Esophagus squamous epithelium (tissue), 5 donors: ENCODE data around the gene MLPH. TPM values are rescaled to one million over a fixed set of nuclear protein-coding genes. Genes with fewer than 3 reads are reported as not detected.

Source experiments
- DNase-seq: peaks from one replicate; lab custom pipeline; 2025; lab: John Stamatoyannopoulos, UW
- H3K27ac ChIP-seq, 4 donors: fragments of 200-600 bp; sonication (generic); one replicate each; pipeline ENCODE4 v1.5.1; 2016 to 2019; ENCODE audit warnings: mild to moderate bottlenecking in 1 of 4
- H3K27me3 ChIP-seq, 4 donors: fragments of 200-600 bp; sonication (generic); 1 replicate in 3 of 4; 2 replicates in 1 of 4; pipeline versions ENCODE4 v1.5.1 to v1.6.0; 2017 to 2021; ENCODE audit warnings: antibody characterized with exemption in 1 of 4
- H3K36me3 ChIP-seq, 3 donors: fragments of 200-600 bp; sonication (generic); one replicate each; pipeline ENCODE4 v1.5.1; 2016 to 2019
- H3K4me1 ChIP-seq, 3 donors: fragments of 200-600 bp; sonication (generic); one replicate each; pipeline ENCODE4 v1.5.1; 2017 to 2019
- H3K4me3 ChIP-seq, 4 donors: fragments of 200-600 bp; sonication (generic); 1 replicate in 3 of 4; 2 replicates in 1 of 4; pipeline ENCODE4 v1.5.1; 2016 to 2019; ENCODE audit warnings: mild to moderate bottlenecking in 2 of 4, moderate library complexity in 1 of 4
- H3K9me3 ChIP-seq, 3 donors: fragments of 200-600 bp; sonication (generic); one replicate each; pipeline ENCODE4 v1.5.1; 2016 to 2019
- POLR2A ChIP-seq, 4 donors: fragments of 450-650 bp; IDR thresholded peaks; one replicate each; pipeline ENCODE4 v1.6.1; 2017; ENCODE audit warnings: antibody characterized with exemption in 4 of 4, mild to moderate bottlenecking in 4 of 4, moderate library complexity in 3 of 4
- WGBS, 2 donors: methylation state at CpG; one replicate each; pipeline ENCODE4 v1.1.5; 2018; 5-methylcytosine and 5-hydroxymethylcytosine counted together
- intact Hi-C: fragments of 100-400 bp; cut with DNase I; formaldehyde crosslinking; loops from one replicate; pipeline ENCODE4 v1.15.0; 2022
- total RNA-seq, 4 donors: library from RNA; depleted of rRNA; stranded (reverse); fragments of >200 nt; gene quantifications; one replicate each; pipeline ENCODE4 v1.1.0, GENCODE V29; 2016
- TF ChIP-seq, protein P1 (sequence below), 6 experiments: fragments of 450-650 bp in 4 of 6; fragments of 200-600 bp in 2 of 6; sonication (generic) in 2 of 6; IDR thresholded peaks; one replicate each; pipeline ENCODE4 v1.5.1; 2016 to 2019; ENCODE audit warnings: antibody characterized with exemption in 6 of 6, mild to moderate bottlenecking in 4 of 6, moderate library complexity in 4 of 6
- donor health status: DM: yes; HTN: yes; CAD: no.

The MLPH gene
- total RNA-seq, 4 donors from 2014 or later: 1.8 to 10.5 (median 7.6) TPM

DNA sequence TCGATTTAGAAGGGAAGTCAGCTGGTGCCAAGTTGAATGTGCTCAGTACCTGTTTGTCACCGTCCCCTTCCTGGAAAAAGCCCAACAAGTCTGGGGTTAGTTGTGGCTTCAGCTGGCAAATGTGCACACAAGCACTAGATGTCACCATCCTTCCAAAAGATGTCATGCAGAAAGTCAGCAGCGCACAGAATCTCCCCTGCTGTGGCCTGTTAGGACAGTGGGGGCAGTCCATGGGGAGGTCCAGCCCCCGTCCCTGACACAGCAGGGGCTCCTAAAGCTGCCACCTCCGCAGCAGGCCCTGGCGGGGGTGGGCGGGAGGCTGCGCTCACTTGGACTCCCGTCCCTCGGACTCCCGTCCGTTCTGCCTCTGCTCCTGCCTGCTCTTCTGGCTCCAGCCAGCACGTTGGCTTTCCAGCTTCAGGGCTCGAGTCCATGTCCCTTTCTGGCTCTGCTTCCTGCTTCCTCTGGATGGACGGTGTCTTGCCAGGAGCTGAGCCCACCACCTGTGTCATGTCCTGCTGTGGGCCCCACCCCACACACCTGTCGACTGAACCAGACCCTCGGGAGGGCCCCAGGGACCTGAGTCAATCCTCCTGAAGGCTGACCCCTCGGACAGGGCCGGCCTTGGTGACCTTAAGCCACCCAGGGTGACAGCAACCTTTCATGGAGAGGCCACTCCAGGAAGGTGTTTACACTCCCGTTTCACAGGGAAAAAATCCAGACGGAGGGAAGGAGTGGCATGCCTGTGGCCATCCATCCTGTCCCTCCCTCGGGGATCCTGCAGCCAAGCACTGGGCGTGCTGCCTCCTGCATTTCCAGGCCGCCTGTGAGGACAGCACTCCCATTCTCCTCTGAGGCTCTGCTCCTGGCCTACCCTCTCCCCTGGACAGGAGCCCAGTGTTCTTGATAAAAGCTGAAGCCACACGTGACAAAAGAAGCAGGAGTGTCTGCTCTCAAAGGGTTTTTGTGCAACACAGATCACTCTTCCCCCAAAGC is 95.0 kb downstream of the MLPH start:
- intact Hi-C loops: loop anchor here (10.0 kb wide), 1 partner anchor 163 kb away; no protein-coding TSS in a partner anchor

DNA sequence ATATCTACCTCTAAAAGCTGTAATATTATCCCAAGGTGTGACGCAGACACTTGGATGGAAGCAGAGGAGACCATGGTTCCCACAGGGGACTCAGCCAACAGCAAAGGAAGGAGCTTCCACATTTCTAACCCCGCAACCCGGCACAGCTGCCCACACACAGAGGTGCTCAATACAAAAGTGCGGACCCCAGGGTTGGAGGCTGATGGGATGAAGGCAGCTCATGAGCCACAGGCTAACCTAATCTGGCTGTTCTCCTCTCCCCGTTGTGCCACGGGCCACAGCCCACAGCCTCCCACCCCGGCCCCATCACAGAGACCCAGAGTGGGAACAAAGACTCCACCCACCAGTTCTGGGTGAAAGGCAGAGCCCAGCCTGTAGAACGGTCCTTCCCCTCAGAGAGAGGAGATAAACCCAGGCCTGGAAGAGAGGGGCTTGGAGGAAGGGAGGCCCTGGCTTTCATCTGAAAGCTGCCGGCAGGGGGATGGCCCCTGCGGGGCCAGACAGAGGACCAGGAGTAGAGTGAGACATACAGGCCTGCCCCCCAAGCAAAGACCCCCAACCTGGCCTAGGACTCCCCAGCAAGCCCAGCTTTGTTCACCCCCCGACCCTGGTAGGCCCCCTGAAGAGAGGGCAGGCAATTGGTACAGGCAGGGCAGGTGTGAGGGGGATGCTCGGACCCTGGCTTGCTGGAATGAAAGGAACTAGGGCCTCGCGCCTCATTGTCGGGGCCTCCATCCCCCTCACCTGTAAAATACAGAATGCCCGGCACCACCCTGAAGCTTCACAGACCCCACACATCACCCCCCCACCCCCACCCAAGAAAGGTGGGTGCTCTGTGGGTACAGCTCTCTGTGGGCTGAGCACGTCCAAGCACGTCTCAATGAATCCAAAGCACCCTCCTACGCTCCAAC is 96.6 kb downstream of the MLPH start:
- H3K4me3 ChIP-seq: no peak overlapping the region
- TF ChIP-seq POLR2A (IDR thresholded peaks at IDR 0.05): no peak
- TF ChIP-seq, protein P1, sequence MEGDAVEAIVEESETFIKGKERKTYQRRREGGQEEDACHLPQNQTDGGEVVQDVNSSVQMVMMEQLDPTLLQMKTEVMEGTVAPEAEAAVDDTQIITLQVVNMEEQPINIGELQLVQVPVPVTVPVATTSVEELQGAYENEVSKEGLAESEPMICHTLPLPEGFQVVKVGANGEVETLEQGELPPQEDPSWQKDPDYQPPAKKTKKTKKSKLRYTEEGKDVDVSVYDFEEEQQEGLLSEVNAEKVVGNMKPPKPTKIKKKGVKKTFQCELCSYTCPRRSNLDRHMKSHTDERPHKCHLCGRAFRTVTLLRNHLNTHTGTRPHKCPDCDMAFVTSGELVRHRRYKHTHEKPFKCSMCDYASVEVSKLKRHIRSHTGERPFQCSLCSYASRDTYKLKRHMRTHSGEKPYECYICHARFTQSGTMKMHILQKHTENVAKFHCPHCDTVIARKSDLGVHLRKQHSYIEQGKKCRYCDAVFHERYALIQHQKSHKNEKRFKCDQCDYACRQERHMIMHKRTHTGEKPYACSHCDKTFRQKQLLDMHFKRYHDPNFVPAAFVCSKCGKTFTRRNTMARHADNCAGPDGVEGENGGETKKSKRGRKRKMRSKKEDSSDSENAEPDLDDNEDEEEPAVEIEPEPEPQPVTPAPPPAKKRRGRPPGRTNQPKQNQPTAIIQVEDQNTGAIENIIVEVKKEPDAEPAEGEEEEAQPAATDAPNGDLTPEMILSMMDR (IDR thresholded peaks at IDR 0.05): no peak
- DNase-seq: no peak
- no peaks in the 10 kb centered on the region for H3K9me3 ChIP-seq
- intact Hi-C loops: loop anchor here (10.0 kb wide), 1 partner anchor 161 kb away; no protein-coding TSS in a partner anchor
- H3K27ac ChIP-seq: no peak overlapping the region
- WGBS, 2 donors: 85 to 94% methylated on average over 8 to 10 of the region's 19 CpGs
- H3K36me3 ChIP-seq: no peaks in the 10 kb centered on the region
- peaks cover 4 to 18% (median 10%) of the 10 kb centered on the region in 3 donors for H3K4me1 ChIP-seq
- no peaks in the 10 kb centered on the region for H3K27me3 ChIP-seq

More for the DNA sequence above, 95.0 kb downstream of the MLPH start:
- no peaks in the 10 kb centered on the region for H3K36me3 ChIP-seq
- H3K9me3 ChIP-seq: no peaks in the 10 kb centered on the region
- DNase-seq: no peak
- H3K27ac ChIP-seq: peak overlapping the region; percentile 50 to 79 (median 55)
- peaks cover 4 to 18% (median 10%) of the 10 kb centered on the region in 3 donors for H3K4me1 ChIP-seq
- H3K4me3 ChIP-seq: peak overlapping the region in 1 of 4 donors; percentile 55
- no peaks in the 10 kb centered on the region for H3K27me3 ChIP-seq
- WGBS, 2 donors: 28 to 31% methylated on average over 14 to 20 of the region's 25 CpGs
- no peak for TF ChIP-seq POLR2A (IDR thresholded peaks at IDR 0.05)
- TF ChIP-seq, protein P1 (IDR thresholded peaks at IDR 0.05): peak in 4 of 6 experiments; percentile 17 to 37 (median 24)

DNA sequence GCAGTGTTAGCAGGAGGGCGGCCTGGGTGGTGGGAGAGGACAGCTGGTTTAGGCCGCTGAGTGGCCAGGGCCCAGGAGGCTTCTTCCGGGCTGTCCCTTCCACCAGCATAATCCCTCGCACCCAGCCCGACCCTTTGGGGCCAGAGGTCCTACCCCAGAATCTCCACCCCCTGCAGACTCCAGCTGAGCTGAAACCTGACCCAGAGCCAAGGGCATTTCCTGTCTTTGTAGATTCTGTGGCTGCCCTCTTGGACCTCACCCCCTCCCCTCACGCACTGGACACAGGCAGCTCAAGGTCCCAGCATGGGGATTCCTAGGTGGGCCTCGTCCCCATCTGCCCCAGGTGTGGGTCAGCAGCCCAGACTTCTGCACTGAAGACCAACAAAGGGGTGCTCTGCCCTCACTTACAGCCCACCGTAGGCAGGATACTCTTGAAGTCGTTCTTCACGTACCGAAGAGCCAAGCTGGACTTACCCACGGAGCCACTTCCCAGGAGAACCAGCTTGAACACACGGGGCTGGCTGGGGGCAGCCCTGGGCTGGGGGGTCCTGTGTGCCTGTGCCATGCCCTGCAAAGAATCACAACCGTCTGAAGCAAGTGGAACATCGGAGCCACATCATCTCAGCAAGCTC is 98.7 kb downstream of the MLPH start:
- no peak for DNase-seq
- H3K36me3 ChIP-seq: no peaks in the 10 kb centered on the region
- TF ChIP-seq POLR2A (IDR thresholded peaks at IDR 0.05): no peak
- TF ChIP-seq, protein P1 (IDR thresholded peaks at IDR 0.05): no peak
- no peak overlapping the region for H3K4me3 ChIP-seq
- peaks cover 10 to 30% (median 15%) of the 10 kb centered on the region in 3 donors for H3K4me1 ChIP-seq
- H3K27ac ChIP-seq: no peak overlapping the region
- H3K27me3 ChIP-seq: no peaks in the 10 kb centered on the region
- intact Hi-C loops: loop anchor here (10.0 kb wide), 1 partner anchor 159 kb away; no protein-coding TSS in a partner anchor
- H3K9me3 ChIP-seq: no peaks in the 10 kb centered on the region
- WGBS, 2 donors: 64 to 76% methylated on average over 5 to 6 of the region's 15 CpGs

DNA sequence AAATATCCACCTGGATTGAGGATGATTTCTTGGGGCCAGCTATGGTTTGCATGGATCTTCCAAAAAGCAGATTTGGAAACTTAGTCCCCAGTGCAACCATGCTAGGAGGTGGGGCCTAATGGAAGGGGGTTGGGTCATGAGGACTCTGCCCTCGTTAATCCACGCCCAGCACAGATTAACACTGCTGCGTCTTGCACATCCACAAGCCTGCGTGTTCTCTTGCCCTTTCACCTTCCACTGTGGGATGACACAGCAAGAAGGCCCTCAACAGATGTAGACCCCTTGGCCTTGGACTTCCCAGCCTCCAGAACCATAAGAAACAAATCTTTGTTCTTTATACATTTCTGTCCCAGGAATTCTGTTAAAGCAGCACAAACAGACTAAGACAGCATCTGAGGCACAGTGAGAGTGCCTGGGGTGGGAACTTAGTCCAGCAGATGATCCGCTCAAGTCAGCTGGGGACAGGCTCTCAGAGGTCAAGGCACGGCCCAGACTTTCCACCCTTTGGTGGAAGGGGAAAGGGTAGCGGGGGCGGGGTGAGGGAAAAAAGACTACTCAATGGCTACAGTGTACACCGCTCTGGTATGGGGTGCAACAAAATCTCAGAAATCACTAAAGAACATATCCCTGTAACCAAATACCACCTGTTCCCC is 101.1 kb downstream of the MLPH start:
- Histone ChIP-seq H3K4me1 (peaks cover 10 to 29% (median 15%) of the 10 kb centered on the region in 3 donors), H3K4me3 (no peak overlapping the region), H3K36me3 (no peaks in the 10 kb centered on the region), H3K27ac (no peak overlapping the region), H3K27me3 (no peaks in the 10 kb centered on the region), H3K9me3 (no peaks in the 10 kb centered on the region)
- DNase-seq: no peak
- intact Hi-C loops: loop anchor here (10.0 kb wide), 1 partner anchor 157 kb away; no protein-coding TSS in a partner anchor
- TF ChIP-seq POLR2A (IDR thresholded peaks at IDR 0.05): no peak
- TF ChIP-seq, protein P1 (IDR thresholded peaks at IDR 0.05): no peak
- 89 to 94% methylated on average over 9 of the region's 9 CpGs for WGBS, 2 donors
